Measurements from ENCODE around the gene OR6C76.

Gene OR6C76

GRCh38 chr12:55470088-55470829, 44.2 kb downstream of the OR6C76 start, which contains the start of gene OR6C70:
OR6C70 (minus strand) TSS chr12:55470138; CDS start chr12:55470138, 0 bp downstream.
- FAIRE-seq = no peak

DNA sequence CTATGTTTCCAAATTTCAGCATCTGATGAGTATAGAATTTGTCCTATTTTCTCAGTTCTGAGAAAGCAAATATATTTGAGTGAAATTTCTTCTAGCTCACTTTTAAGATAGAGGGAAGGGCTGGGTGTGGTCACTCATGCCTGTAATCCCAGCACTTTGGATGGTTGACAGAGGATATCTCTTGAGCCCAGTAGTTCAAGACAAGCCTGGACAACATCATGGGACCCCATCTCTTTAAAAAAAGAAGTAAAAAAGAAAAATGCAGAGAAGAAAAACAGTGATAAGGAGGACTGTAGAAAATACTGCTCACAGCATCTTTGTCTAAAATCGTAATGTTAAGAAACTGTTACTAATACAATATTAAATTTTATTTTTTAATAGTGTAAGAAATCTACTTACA, 46.2 kb downstream of the OR6C76 start:
- FAIRE-seq = no peak

All from TTC549 (cell line).